HCT116 (cell line): ENCODE results near the gene DHRS7B. TPM values are rescaled to one million over a fixed set of nuclear protein-coding genes. Genes with fewer than 3 reads are reported as not detected.

Experiments
- ATAC-seq: fragments of 200-7000 bp; cut with Tn5 transposase; 2 replicates; pipeline ENCODE4 v1.9.1; 2020; ENCODE audit warnings: mild to moderate bottlenecking, moderate library complexity
- BruUV-seq: library from RNA; stranded (reverse); fragments of 400-500 nt; replicated peaks from 2 replicates; lab custom pipeline; 2021; lab: Mats Ljungman, UMichigan
- CTCF ChIA-PET: fragments of 300-600 bp; sonication (Branson Sonifier 250); formaldehyde crosslinking; loops from one replicate; lab custom pipeline; 2021; ENCODE audit warnings: antibody characterized with exemption; lab: Charles Lee
- POLR2A ChIA-PET: fragments of 300-600, 350-600 bp; sonication (Branson Sonifier 250); formaldehyde crosslinking; loops from one replicate; lab custom pipeline; 2021; ENCODE audit warnings: antibody characterized with exemption; lab: Charles Lee
- RAD21 ChIA-PET, 2 experiments: fragments of 300-600 bp; sonication (Branson Sonifier 250); formaldehyde crosslinking; loops; one replicate each; lab custom pipeline; 2023; ENCODE audit warnings: low total read pairs in 2 of 2; ENCODE audit not compliant: uncharacterized antibody in 2 of 2, unreplicated experiment in 2 of 2, low non-redundant PET in 1 of 2; lab: Charles Lee
- DNase-seq: peaks from one replicate; pipeline ENCODE4 v3.0.0-alpha.2; 2010; ENCODE audit warnings: low read depth, low spot score
- H2AFZ ChIP-seq: fragments of 200-600 bp; shearing (Covaris generic), sonication (generic); 2 replicates; pipeline ENCODE4 v1.6.1; 2017; ENCODE audit warnings: low read depth, mixed run types, mixed read lengths, antibody characterized with exemption, low read length; ENCODE audit not compliant: poor library complexity, severe bottlenecking
- H3K27ac ChIP-seq: 2 replicates; pipeline ENCODE4 v1.5.1; 2012; ENCODE audit warnings: low read depth, low read length
- H3K27me3 ChIP-seq: fragments of 200-600 bp; sonication (generic); 2 replicates; pipeline ENCODE4 v1.6.1; 2016; ENCODE audit warnings: mixed run types, low read length, mixed read lengths; ENCODE audit not compliant: insufficient read depth
- H3K36me3 ChIP-seq, 2 experiments: fragments of 200-500 bp in 1 of 2; fragments of 200-600 bp in 1 of 2; sonication (Bioruptor generic) in 1 of 2; sonication (generic) in 1 of 2; 2 replicates each; pipeline versions ENCODE4 v1.5.1 to v1.6.1; 2014 to 2016; ENCODE audit warnings: low read length in 2 of 2, inconsistent platforms in 1 of 2, mixed read lengths in 1 of 2, mixed run types in 1 of 2; ENCODE audit not compliant: insufficient read depth in 2 of 2, control insufficient read depth in 1 of 2
- H3K4me1 ChIP-seq, 2 experiments: fragments of 200-600 bp in 1 of 2; sonication (generic) in 1 of 2; 2 replicates each; pipeline versions ENCODE4 v1.5.1 to v1.6.1; 2012 to 2017; ENCODE audit warnings: low read length in 2 of 2, inconsistent platforms in 1 of 2, mild to moderate bottlenecking in 1 of 2, mixed read lengths in 1 of 2, mixed run types in 1 of 2, moderate library complexity in 1 of 2; ENCODE audit not compliant: insufficient read depth in 2 of 2, control insufficient read depth in 1 of 2
- H3K4me2 ChIP-seq: fragments of 200-600 bp; sonication (generic); 2 replicates; pipeline ENCODE4 v1.6.1; 2017; ENCODE audit warnings: mixed run types, low read length, mixed read lengths
- H3K4me3 ChIP-seq, 2 experiments: fragments of 200-600 bp in 1 of 2; sonication (generic) in 1 of 2; replicated peaks in 1 of 2; 2 replicates each; pipeline ENCODE4 v1.5.1; 2011 to 2016; ENCODE audit warnings: low read length in 2 of 2, control low read depth in 1 of 2, low read depth in 1 of 2, mild to moderate bottlenecking in 1 of 2, mixed read lengths in 1 of 2, mixed run types in 1 of 2
- H3K79me2 ChIP-seq: fragments of 200-600 bp; sonication (generic); 2 replicates; pipeline ENCODE4 v1.6.1; 2017; ENCODE audit warnings: mild to moderate bottlenecking, mixed run types, low read length, moderate library complexity, mixed read lengths; ENCODE audit not compliant: insufficient read depth
- H3K9ac ChIP-seq: fragments of 200-600 bp; sonication (generic); 2 replicates; pipeline ENCODE4 v1.6.1; 2016; ENCODE audit warnings: low read length, mixed read lengths
- H3K9me2 ChIP-seq: fragments of 200-600 bp; sonication (generic), shearing (Covaris generic); 2 replicates; pipeline ENCODE4 v1.6.1; 2017; ENCODE audit warnings: mixed run types, mild to moderate bottlenecking, moderate library complexity; ENCODE audit not compliant: insufficient read depth
- H3K9me3 ChIP-seq, 2 experiments: fragments of 200-500 bp in 1 of 2; fragments of 200-600 bp in 1 of 2; sonication (Bioruptor generic) in 1 of 2; sonication (generic) in 1 of 2; 2 replicates each; pipeline ENCODE4 v1.6.1; 2014 to 2017; ENCODE audit warnings: low read length in 2 of 2, mixed read lengths in 2 of 2, inconsistent platforms in 1 of 2, low read depth in 1 of 2, mild to moderate bottlenecking in 1 of 2, mixed run types in 1 of 2, moderate library complexity in 1 of 2; ENCODE audit not compliant: control insufficient read depth in 1 of 2, insufficient read depth in 1 of 2
- H4K20me1 ChIP-seq: fragments of 200-600 bp; sonication (generic), shearing (Covaris generic); 2 replicates; pipeline ENCODE4 v1.6.1; 2017; ENCODE audit warnings: mixed run types, mild to moderate bottlenecking, moderate library complexity; ENCODE audit not compliant: insufficient read depth
- EGR1 ChIP-seq: IDR thresholded peaks from 2 replicates; pipeline ENCODE4 v1.6.1; 2012; ENCODE audit warnings: low read depth
- EZH2 ChIP-seq: fragments of 200-600 bp; sonication (generic); IDR thresholded peaks from 2 replicates; pipeline ENCODE4 v1.6.1; 2017; ENCODE audit warnings: antibody characterized with exemption, mixed run types
- FOSL1 ChIP-seq: IDR thresholded peaks from 2 replicates; pipeline ENCODE4 v1.6.1; 2012; ENCODE audit warnings: low read depth
- POLR2A ChIP-seq: IDR thresholded peaks from 2 replicates; pipeline ENCODE4 v1.7.0; 2011; ENCODE audit warnings: borderline replicate concordance; ENCODE audit not compliant: insufficient read depth, insufficient read length; ENCODE audit errors: extremely low read depth
- SIN3A ChIP-seq: IDR thresholded peaks from 2 replicates; pipeline ENCODE4 v1.6.1; 2012; ENCODE audit warnings: low read depth
- TCF7L2 ChIP-seq: IDR thresholded peaks from 2 replicates; pipeline ENCODE4 v1.7.0; 2011; ENCODE audit warnings: borderline replicate concordance, inconsistent platforms; ENCODE audit not compliant: insufficient read depth, insufficient read length; ENCODE audit errors: extremely low read depth
- YY1 ChIP-seq: IDR thresholded peaks from 2 replicates; pipeline ENCODE4 v1.6.1; 2011; ENCODE audit warnings: low read length, low read depth, moderate library complexity, mild to moderate bottlenecking; ENCODE audit not compliant: insufficient replicate concordance; ENCODE audit errors: extremely low read depth
- intact Hi-C: fragments of 100-400 bp; cut with micrococcal nuclease; formaldehyde crosslinking; loops from 2 replicates; pipeline ENCODE4 v1.10.0; 2022
- total RNA-seq: library from RNA; stranded (reverse); gene quantifications from one replicate; pipeline ENCODE4 v1.2.1, GENCODE V29; 2021; ENCODE audit not compliant: unreplicated experiment
- TF ChIP-seq, protein P1 (sequence below): IDR thresholded peaks from 2 replicates; pipeline ENCODE4 v1.6.1; 2012
- TF ChIP-seq, protein P2 (sequence below), 3 experiments: fragments of 200-600 bp in 1 of 3; sonication (generic) in 1 of 3; IDR thresholded peaks in 2 of 3; conservative IDR thresholded peaks in 1 of 3; 2 replicates each; pipeline ENCODE4 v1.5.1; 2012 to 2017; ENCODE audit warnings: low read depth in 2 of 3, low read length in 2 of 3, antibody characterized with exemption in 1 of 3, borderline replicate concordance in 1 of 3, control low read depth in 1 of 3, mild to moderate bottlenecking in 1 of 3, mixed read lengths in 1 of 3, mixed run types in 1 of 3, moderate library complexity in 1 of 3; ENCODE audit not compliant: insufficient read depth in 1 of 3

DHRS7B gene
- total RNA-seq, 1 experiment from 2014 or later: 19.6 TPM

DNA sequence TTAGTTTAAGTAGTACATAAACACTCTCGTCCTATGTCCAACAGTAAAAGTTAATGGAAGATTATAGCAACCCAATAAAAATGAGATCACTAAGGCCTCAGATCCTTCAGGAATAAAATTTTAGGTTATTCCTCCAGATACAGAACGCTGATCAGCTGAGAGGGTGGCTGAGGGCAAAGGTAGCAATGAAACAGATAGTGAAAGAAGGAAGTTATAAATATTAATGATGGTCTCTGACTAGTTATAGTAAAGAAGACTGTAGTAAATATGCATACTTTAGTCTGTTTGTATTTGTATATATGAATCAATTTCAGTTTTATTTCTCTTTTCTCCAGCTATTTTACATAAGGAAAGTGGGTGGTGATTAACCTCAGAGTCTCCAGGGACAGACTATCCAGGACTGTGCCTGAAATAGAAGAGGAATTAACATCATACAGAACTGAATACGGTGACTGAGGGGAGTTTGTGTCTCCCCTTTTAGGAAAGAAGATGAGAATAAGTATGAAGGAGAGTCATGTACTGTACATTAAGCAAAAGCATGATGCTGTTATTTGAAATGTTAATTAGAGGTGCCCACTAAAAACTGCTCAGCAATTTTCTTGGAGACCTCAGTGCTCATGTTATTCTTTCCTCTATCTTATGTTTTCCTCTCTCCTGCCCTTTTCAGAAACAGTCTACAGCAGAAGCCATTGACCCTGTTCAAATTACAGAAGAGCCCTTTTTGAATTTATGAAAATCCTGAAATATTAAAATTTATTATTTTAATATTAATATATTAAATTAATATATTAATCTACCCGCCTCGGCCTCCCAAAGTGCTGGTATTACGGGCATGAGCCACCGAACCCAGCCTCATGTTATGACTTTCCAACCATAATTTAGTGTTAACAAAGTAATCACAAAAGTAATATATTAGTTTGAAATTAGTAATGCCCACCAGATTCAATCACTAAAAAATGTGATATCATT is 36.5 kb upstream of the DHRS7B start:
- no TSS peak for BruUV-seq
- Histone ChIP-seq H3K36me3 (no peaks in the 10 kb centered on the region), H3K9me2 (no peaks in the 10 kb centered on the region), H3K79me2 (no peaks in the 10 kb centered on the region), H3K4me2 (no peak overlapping the region), H3K9ac (no peak overlapping the region), H4K20me1 (no peaks in the 10 kb centered on the region), H3K27ac (no peak overlapping the region), H2AFZ (no peak overlapping the region), H3K9me3 (no peaks in the 10 kb centered on the region), H3K27me3 (no peaks in the 10 kb centered on the region), H3K4me3 (no peak overlapping the region), H3K4me1 (peaks cover 0 to 5% of the 10 kb centered on the region in 2 experiments; a peak in 1 of 4 replicates)
- TF ChIP-seq EZH2 (no peak), POLR2A (no peak), SIN3A (no peak), TCF7L2 (no peak), EGR1 (no peak), YY1 (no peak), FOSL1 (no peak)
- TF ChIP-seq, protein P1, sequence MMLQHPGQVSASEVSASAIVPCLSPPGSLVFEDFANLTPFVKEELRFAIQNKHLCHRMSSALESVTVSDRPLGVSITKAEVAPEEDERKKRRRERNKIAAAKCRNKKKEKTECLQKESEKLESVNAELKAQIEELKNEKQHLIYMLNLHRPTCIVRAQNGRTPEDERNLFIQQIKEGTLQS: no peak
- TF ChIP-seq, protein P2, sequence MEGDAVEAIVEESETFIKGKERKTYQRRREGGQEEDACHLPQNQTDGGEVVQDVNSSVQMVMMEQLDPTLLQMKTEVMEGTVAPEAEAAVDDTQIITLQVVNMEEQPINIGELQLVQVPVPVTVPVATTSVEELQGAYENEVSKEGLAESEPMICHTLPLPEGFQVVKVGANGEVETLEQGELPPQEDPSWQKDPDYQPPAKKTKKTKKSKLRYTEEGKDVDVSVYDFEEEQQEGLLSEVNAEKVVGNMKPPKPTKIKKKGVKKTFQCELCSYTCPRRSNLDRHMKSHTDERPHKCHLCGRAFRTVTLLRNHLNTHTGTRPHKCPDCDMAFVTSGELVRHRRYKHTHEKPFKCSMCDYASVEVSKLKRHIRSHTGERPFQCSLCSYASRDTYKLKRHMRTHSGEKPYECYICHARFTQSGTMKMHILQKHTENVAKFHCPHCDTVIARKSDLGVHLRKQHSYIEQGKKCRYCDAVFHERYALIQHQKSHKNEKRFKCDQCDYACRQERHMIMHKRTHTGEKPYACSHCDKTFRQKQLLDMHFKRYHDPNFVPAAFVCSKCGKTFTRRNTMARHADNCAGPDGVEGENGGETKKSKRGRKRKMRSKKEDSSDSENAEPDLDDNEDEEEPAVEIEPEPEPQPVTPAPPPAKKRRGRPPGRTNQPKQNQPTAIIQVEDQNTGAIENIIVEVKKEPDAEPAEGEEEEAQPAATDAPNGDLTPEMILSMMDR (IDR thresholded peaks at IDR 0.05 in 2 of 3, conservative IDR thresholded peaks at IDR 0.05 in 1 of 3; ENCODE audit: borderline replicate concordance in 1 of 3, insufficient read depth in 1 of 3, low read depth in 2 of 3, low read length in 2 of 3): no peak
- ChIA-PET RAD21 (no interaction called here), POLR2A (no interaction called here), CTCF (interaction anchor here (0.6 kb wide), 1 partner anchor 52 kb away, joined by 3 read pairs; no protein-coding TSS in a partner anchor)
- no peak for ATAC-seq
- DNase-seq: no peak
- intact Hi-C loops: no loop called here
